A549 treated with DMSO at 1 μM for 4 hours (cell line): ENCODE data around the gene SSRP1. TPM values are rescaled to one million over a fixed set of nuclear protein-coding genes. Genes with fewer than 3 reads are reported as not detected.

Experiments used
- total RNA-seq: library from RNA; stranded (reverse); fragments of 200-300 nt; extraction: Qiagen RNA extraction; gene quantifications from 5 replicates; pipeline ENCODE4 v1.2.3, GENCODE V29; 2022; ENCODE audit warnings: low read depth

SSRP1 gene
- 227 to 261 TPM (median 240 TPM) in 5 replicates for total RNA-seq

GRCh38 chr11:57335343-57336110 lies at the start of gene SSRP1:
SSRP1 (minus strand) TSS chr11:57335892; CDS start chr11:57335121, 771 bp downstream.

GRCh38 chr11:57380975-57381374 lies 45.3 kb upstream of the SSRP1 start, which contains the start of gene PRG3:
PRG3 (minus strand) TSS chr11:57381150; CDS start chr11:57380708, 442 bp downstream.

GRCh38 chr11:57338142-57338541 lies 2.5 kb upstream of the SSRP1 start, which contains the start of gene P2RX3:
P2RX3 (plus strand) TSS chr11:57338352; CDS start chr11:57338551, 199 bp downstream.

GRCh38 chr11:57324886-57325734 lies 10.6 kb downstream of the SSRP1 start, which contains the start of gene TNKS1BP1:
TNKS1BP1 (minus strand) TSS chr11:57324952; CDS start chr11:57321885, 3,067 bp downstream.

Other genes starting within 250 kb of the SSRP1 start
- 0.02 TPM in 1 of 5 replicates, not detected in the others for gene LRRC55, start 153.9 kb downstream of the SSRP1 start, total RNA-seq
- 0.06 to 0.20 TPM (median 0.11 TPM) in 5 replicates for gene APLNR, start 98.6 kb downstream of the SSRP1 start, total RNA-seq
- 76.9 to 95.8 TPM (median 85.7 TPM) in 5 replicates for gene TNKS1BP1, start 10.9 kb downstream of the SSRP1 start, total RNA-seq
- gene P2RX3, start 2.5 kb upstream of the SSRP1 start, total RNA-seq: 0.09 to 0.40 TPM (median 0.21 TPM) in 5 replicates
- gene PRG3, start 45.3 kb upstream of the SSRP1 start, total RNA-seq: not detected in 5 replicates
- gene PRG2, start 54.8 kb upstream of the SSRP1 start, total RNA-seq: not detected in 5 replicates
- gene SLC43A3, start 91.2 kb upstream of the SSRP1 start, total RNA-seq: 0.44 to 0.86 TPM (median 0.61 TPM) in 5 replicates
- gene RTN4RL2, start 124.6 kb upstream of the SSRP1 start, total RNA-seq: 75.3 to 131 TPM (median 110 TPM) in 5 replicates
- 2.6 to 3.9 TPM (median 3.3 TPM) in 5 replicates for gene SLC43A1, start 179.8 kb upstream of the SSRP1 start, total RNA-seq
- 154 to 181 TPM (median 169 TPM) in 5 replicates for gene TIMM10, start 194.9 kb upstream of the SSRP1 start, total RNA-seq
- gene SMTNL1, start 201.7 kb upstream of the SSRP1 start, total RNA-seq: not detected in 5 replicates
- gene UBE2L6, start 231.8 kb upstream of the SSRP1 start, total RNA-seq: 25.8 to 32.3 TPM (median 27.7 TPM) in 5 replicates